Keratinocyte (primary cell): ENCODE data around the gene PPP2R3C.

Source experiments
- CTCF ChIP-seq, 3 experiments: IDR thresholded peaks in 1 of 3; conservative IDR thresholded peaks in 1 of 3; optimal IDR thresholded peaks in 1 of 3; 2 replicates in 2 of 3; 3 replicates in 1 of 3; pipeline versions ENCODE3 to v1.5.1; 2011; ENCODE audit warnings: low read length in 3 of 3, mild to moderate bottlenecking in 3 of 3, moderate library complexity in 2 of 3, control low read depth in 1 of 3, inconsistent platforms in 1 of 3; ENCODE audit not compliant: insufficient read depth in 2 of 3; ENCODE audit errors: extremely low read depth in 1 of 3
- EZH2 ChIP-seq: IDR thresholded peaks from one replicate; pipeline ENCODE4 v1.6.1; 2012; ENCODE audit warnings: inconsistent platforms, mild to moderate bottlenecking, low read length, moderate library complexity

GRCh38 chr14:35047976-35048513, 73.7 kb downstream of the PPP2R3C start:
- TF ChIP-seq CTCF (optimal IDR thresholded peaks at IDR 0.05 in 1 of 3, IDR thresholded peaks at IDR 0.05 in 1 of 3, conservative IDR thresholded peaks at IDR 0.05 in 1 of 3; ENCODE audit: extremely low read depth in 1 of 3, insufficient read depth in 2 of 3, low read length in 3 of 3) (no peak), EZH2 (no peak)
